ENCODE measurements around the gene RASSF3. TPM values are rescaled to one million over a fixed set of nuclear protein-coding genes. Genes with fewer than 3 reads are reported as not detected.
A peak's percentile ranks its signal among the peaks of the same experiment; 100 is the strongest.

Gene RASSF3
- total and polyA plus RNA-seq, 2 of the 13 experiments (the other 11 are each of a cell fraction or from before 2014, with no cell fraction given), result 15.5 to 16.0 TPM

- peak; percentile 55 for TF ChIP-seq ZGPAT (CRISPR knock-in tag; IDR thresholded peaks at IDR 0.05)
- TF ChIP-seq THAP8 (CRISPR knock-in tag; IDR thresholded peaks at IDR 0.05; ENCODE audit: borderline replicate concordance), result no peak
- no peak for TF ChIP-seq ZNF75D (CRISPR knock-in tag; IDR thresholded peaks at IDR 0.05; ENCODE audit: borderline replicate concordance)
- TF ChIP-seq RAD51 (IDR thresholded peaks at IDR 0.05; ENCODE audit: borderline replicate concordance), result no peak
- no peak for TF ChIP-seq ZNF501 (CRISPR knock-in tag; IDR thresholded peaks at IDR 0.05)
- TF ChIP-seq ERF (CRISPR knock-in tag; IDR thresholded peaks at IDR 0.05), result peak; percentile 59; the same call in 1 of the 2 replicates
- peak; percentile 25; the same call in 1 of the 2 replicates for TF ChIP-seq SP5 (CRISPR knock-in tag; IDR thresholded peaks at IDR 0.05; ENCODE audit: borderline replicate concordance, low read depth)
- TF ChIP-seq ZNF768 (CRISPR knock-in tag; IDR thresholded peaks at IDR 0.05), result no peak
- no peak for TF ChIP-seq MLXIP (CRISPR knock-in tag; IDR thresholded peaks at IDR 0.05; ENCODE audit: borderline replicate concordance)
- no peak for TF ChIP-seq ZBTB46 (CRISPR knock-in tag; IDR thresholded peaks at IDR 0.05; ENCODE audit: borderline replicate concordance)
- no peak for TF ChIP-seq ZNF883 (CRISPR knock-in tag; IDR thresholded peaks at IDR 0.05; ENCODE audit: not compliant biosample characterization)
- no peak for TF ChIP-seq ZNF557 (CRISPR knock-in tag; IDR thresholded peaks at IDR 0.05)
- 0 out of 2 replicates have a peak, but pooled peaks have one; percentile 19 for TF ChIP-seq REPIN1 (CRISPR knock-in tag; IDR thresholded peaks at IDR 0.05; ENCODE audit: borderline replicate concordance, low read depth)
- peak; percentile 85 for TF ChIP-seq ZNF609 (CRISPR knock-in tag; IDR thresholded peaks at IDR 0.05; ENCODE audit: borderline replicate concordance)
- TF ChIP-seq ISL2 (CRISPR knock-in tag; IDR thresholded peaks at IDR 0.05), result peak; percentile 96
- TF ChIP-seq ZNF326 (CRISPR knock-in tag; IDR thresholded peaks at IDR 0.05; ENCODE audit: borderline replicate concordance), result no peak
- no peak for TF ChIP-seq ZNF572 (CRISPR knock-in tag; IDR thresholded peaks at IDR 0.05)
- no peak for TF ChIP-seq CBX1 (IDR thresholded peaks at IDR 0.05; ENCODE audit: low read depth)
- peak; percentile 53; the same call in 1 of the 2 replicates for TF ChIP-seq ZMYM3 (CRISPR knock-in tag; IDR thresholded peaks at IDR 0.05)
Measured at GRCh38 chr12:64656429-64656828, 46.1 kb downstream of the RASSF3 start (continued).

Measured in HepG2 (cell line).